GM18526 (cell line): ENCODE data around the gene GALM.

Experiments
- POLR2A ChIP-seq: IDR thresholded peaks from 3 replicates; pipeline ENCODE4 v1.6.1; 2011; ENCODE audit not compliant: insufficient read length; ENCODE audit errors: extremely low read depth

Gene GALM

GRCh38 chr2:38661306-38661705 lies 4.6 kb upstream of the GALM start:
- TF ChIP-seq POLR2A = no peak

GRCh38 chr2:38666556-38666910 lies 619 bp downstream of the GALM start:
- TF ChIP-seq POLR2A = no peak

GRCh38 chr2:38668092-38668491 lies 2.2 kb downstream of the GALM start:
- TF ChIP-seq POLR2A = no peak

GRCh38 chr2:38668779-38669479 lies 3.0 kb downstream of the GALM start:
- no peak for TF ChIP-seq POLR2A

- no peak for TF ChIP-seq POLR2A
Observed at GRCh38 chr2:38671303-38671702, 5.4 kb downstream of the GALM start.

- no peak for TF ChIP-seq POLR2A
Observed at GRCh38 chr2:38671946-38672345, 6.0 kb downstream of the GALM start.

- no peak for TF ChIP-seq POLR2A
Observed at GRCh38 chr2:38672445-38673391, 6.8 kb downstream of the GALM start.

GRCh38 chr2:38676681-38677080 lies 10.8 kb downstream of the GALM start:
- no peak for TF ChIP-seq POLR2A

GRCh38 chr2:38682008-38682575 lies 16.2 kb downstream of the GALM start:
- TF ChIP-seq POLR2A = no peak

- TF ChIP-seq POLR2A = no peak
Observed at GRCh38 chr2:38683766-38684165, 17.9 kb downstream of the GALM start.

GRCh38 chr2:38685116-38685735 lies 19.3 kb downstream of the GALM start:
- no peak for TF ChIP-seq POLR2A

- no peak for TF ChIP-seq POLR2A
Observed at GRCh38 chr2:38690499-38691420, 24.8 kb downstream of the GALM start.

GRCh38 chr2:38691994-38692393 lies 26.1 kb downstream of the GALM start:
- no peak for TF ChIP-seq POLR2A

- TF ChIP-seq POLR2A = no peak
Observed at GRCh38 chr2:38692636-38693318, 26.9 kb downstream of the GALM start.
